HL-60 (cell line): ENCODE results near the gene SEH1L.

ENCODE experiments used
- DNase-seq, 2 experiments: peaks; one replicate each; pipeline ENCODE4 v3.0.0-alpha.2; 2010 to 2020; ENCODE audit warnings: low read depth in 1 of 2, low spot score in 1 of 2
- H3K27ac ChIP-seq: fragments of 250-450 bp; sonication (Bioruptor Pico); replicated peaks from 2 replicates; pipeline ENCODE4 v1.5.1; 2020; ENCODE audit warnings: mild to moderate bottlenecking, moderate library complexity
- H3K27me3 ChIP-seq: fragments of 250-450 bp; sonication (Bioruptor Pico); 2 replicates; pipeline ENCODE4 v1.5.1; 2021; ENCODE audit warnings: mild to moderate bottlenecking, moderate library complexity; ENCODE audit not compliant: insufficient read depth, poor library complexity, severe bottlenecking
- H3K4me3 ChIP-seq: replicated peaks from 2 replicates; pipeline ENCODE4 v1.5.1; 2011; ENCODE audit warnings: mild to moderate bottlenecking, control low read depth, low read length; ENCODE audit not compliant: insufficient read depth
- GABPA ChIP-seq: IDR thresholded peaks from 2 replicates; pipeline ENCODE4 v1.6.1; 2012; ENCODE audit warnings: low read depth
- POLR2AphosphoS5 ChIP-seq: IDR thresholded peaks from 2 replicates; pipeline ENCODE4 v1.6.1; 2012; ENCODE audit warnings: low read depth
- SPI1 ChIP-seq: IDR thresholded peaks from 2 replicates; pipeline ENCODE4 v1.6.1; 2012; ENCODE audit warnings: low read depth, mild to moderate bottlenecking, borderline replicate concordance
- TF ChIP-seq, protein P1 (sequence below): IDR thresholded peaks from 2 replicates; pipeline ENCODE4 v1.6.1; 2012; ENCODE audit warnings: low read depth; ENCODE audit not compliant: insufficient replicate concordance
- TF ChIP-seq, protein P2 (sequence below): IDR thresholded peaks from one replicate; pipeline ENCODE4 v1.5.1; 2011; ENCODE audit warnings: low read length, control low read depth, inconsistent platforms; ENCODE audit not compliant: insufficient read depth

Gene SEH1L

DNA sequence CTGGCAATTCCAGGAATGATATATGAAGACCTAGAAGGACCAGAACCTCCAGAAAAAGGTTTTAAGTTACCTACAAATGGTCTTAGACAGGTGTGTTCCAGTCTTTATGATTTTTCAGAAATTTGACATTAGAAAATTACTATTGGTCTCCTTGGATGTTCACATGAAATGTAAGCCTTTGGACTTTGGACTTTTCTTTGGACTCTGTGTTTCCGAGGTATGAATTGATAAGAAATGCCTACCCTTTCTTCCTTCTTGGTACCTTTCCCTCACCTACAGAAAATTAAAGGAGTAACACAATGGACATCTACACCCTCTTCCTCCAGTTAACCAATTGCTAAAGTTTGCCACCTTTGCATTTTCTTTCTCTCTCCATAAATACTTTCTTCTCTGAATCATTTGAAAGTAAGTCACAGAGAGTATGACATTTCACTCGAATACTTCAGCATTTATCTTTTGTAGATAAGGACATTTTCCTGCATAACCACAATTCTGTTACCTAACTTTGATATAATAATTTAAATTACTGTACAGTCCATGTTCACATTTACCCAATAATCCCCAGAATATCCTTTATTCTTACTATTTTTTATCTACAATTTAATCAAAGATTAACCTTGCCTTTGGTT is 69.5 kb downstream of the SEH1L start:
- H3K27ac ChIP-seq: no peak overlapping the region
- TF ChIP-seq, protein P1, sequence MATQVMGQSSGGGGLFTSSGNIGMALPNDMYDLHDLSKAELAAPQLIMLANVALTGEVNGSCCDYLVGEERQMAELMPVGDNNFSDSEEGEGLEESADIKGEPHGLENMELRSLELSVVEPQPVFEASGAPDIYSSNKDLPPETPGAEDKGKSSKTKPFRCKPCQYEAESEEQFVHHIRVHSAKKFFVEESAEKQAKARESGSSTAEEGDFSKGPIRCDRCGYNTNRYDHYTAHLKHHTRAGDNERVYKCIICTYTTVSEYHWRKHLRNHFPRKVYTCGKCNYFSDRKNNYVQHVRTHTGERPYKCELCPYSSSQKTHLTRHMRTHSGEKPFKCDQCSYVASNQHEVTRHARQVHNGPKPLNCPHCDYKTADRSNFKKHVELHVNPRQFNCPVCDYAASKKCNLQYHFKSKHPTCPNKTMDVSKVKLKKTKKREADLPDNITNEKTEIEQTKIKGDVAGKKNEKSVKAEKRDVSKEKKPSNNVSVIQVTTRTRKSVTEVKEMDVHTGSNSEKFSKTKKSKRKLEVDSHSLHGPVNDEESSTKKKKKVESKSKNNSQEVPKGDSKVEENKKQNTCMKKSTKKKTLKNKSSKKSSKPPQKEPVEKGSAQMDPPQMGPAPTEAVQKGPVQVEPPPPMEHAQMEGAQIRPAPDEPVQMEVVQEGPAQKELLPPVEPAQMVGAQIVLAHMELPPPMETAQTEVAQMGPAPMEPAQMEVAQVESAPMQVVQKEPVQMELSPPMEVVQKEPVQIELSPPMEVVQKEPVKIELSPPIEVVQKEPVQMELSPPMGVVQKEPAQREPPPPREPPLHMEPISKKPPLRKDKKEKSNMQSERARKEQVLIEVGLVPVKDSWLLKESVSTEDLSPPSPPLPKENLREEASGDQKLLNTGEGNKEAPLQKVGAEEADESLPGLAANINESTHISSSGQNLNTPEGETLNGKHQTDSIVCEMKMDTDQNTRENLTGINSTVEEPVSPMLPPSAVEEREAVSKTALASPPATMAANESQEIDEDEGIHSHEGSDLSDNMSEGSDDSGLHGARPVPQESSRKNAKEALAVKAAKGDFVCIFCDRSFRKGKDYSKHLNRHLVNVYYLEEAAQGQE: no peak
- TF ChIP-seq POLR2AphosphoS5 (no peak), SPI1 (no peak), GABPA (no peak)
- TF ChIP-seq, protein P2, sequence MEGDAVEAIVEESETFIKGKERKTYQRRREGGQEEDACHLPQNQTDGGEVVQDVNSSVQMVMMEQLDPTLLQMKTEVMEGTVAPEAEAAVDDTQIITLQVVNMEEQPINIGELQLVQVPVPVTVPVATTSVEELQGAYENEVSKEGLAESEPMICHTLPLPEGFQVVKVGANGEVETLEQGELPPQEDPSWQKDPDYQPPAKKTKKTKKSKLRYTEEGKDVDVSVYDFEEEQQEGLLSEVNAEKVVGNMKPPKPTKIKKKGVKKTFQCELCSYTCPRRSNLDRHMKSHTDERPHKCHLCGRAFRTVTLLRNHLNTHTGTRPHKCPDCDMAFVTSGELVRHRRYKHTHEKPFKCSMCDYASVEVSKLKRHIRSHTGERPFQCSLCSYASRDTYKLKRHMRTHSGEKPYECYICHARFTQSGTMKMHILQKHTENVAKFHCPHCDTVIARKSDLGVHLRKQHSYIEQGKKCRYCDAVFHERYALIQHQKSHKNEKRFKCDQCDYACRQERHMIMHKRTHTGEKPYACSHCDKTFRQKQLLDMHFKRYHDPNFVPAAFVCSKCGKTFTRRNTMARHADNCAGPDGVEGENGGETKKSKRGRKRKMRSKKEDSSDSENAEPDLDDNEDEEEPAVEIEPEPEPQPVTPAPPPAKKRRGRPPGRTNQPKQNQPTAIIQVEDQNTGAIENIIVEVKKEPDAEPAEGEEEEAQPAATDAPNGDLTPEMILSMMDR: no peak
- no peak for DNase-seq
- no peaks in the 10 kb centered on the region for H3K27me3 ChIP-seq
- H3K4me3 ChIP-seq: no peak overlapping the region

DNA sequence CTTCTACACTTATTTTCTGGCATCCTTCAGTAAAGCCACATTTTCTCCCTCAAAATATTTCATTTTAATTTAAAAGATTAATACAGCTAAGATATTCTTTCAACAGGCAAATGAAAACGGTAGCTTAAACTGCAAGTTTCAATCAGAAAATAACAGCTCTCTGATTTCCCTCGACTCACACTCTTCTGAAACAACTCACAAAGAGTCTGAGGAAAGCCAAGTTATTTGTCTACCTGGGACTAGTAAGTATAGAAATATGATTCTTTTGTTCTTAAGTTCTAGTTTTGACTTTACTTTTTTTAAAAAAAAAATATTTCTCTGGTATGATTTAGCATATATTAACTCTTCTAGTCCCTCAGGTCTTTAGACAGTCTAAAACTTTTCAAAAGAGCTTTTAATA is 70.6 kb downstream of the SEH1L start:
- no peak for DNase-seq
- H3K27me3 ChIP-seq: no peaks in the 10 kb centered on the region
- TF ChIP-seq, protein P1: no peak
- TF ChIP-seq GABPA (no peak), SPI1 (no peak), POLR2AphosphoS5 (no peak)
- TF ChIP-seq, protein P2: no peak
- H3K4me3 ChIP-seq: no peak overlapping the region
- H3K27ac ChIP-seq: no peak overlapping the region

DNA sequence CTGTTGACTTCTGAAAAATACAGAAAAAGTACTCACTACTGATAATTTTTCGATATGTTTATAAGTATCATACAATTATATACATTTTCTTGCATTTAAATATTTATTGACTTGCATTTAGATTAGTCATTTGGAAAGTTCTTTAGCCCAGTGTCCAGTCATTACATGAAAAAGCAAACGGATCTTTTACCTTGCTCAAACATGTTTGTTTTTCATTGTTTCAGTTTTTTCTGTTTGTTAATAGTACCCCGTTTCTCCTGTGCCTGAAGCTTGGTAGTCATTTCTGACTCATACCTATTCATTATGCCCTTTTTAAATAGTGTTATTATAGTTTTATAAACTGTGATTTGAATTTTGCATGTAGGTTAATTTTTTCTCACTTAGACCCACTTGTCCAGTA is 71.5 kb downstream of the SEH1L start:
- H3K4me3 ChIP-seq: no peak overlapping the region
- no peak overlapping the region for H3K27ac ChIP-seq
- no peaks in the 10 kb centered on the region for H3K27me3 ChIP-seq
- TF ChIP-seq SPI1: no peak
- TF ChIP-seq GABPA: no peak
- TF ChIP-seq, protein P2: no peak
- TF ChIP-seq, protein P1: no peak
- TF ChIP-seq POLR2AphosphoS5: no peak
- no peak for DNase-seq
